HG03108 (cell line): ENCODE results near the gene SPAG17.
"Not testable (repeated sequence)": the region's sequence is repeated elsewhere in the genome, so short reads cannot be mapped to it uniquely, and the experiment has no call there.

Source experiments
- ATAC-seq: cut with Tn5 transposase; IDR thresholded peaks from one replicate; pipeline ENCODE4 v1.9.1; 2021; ENCODE audit warnings: moderate library complexity; ENCODE audit not compliant: unreplicated experiment

Gene SPAG17

DNA sequence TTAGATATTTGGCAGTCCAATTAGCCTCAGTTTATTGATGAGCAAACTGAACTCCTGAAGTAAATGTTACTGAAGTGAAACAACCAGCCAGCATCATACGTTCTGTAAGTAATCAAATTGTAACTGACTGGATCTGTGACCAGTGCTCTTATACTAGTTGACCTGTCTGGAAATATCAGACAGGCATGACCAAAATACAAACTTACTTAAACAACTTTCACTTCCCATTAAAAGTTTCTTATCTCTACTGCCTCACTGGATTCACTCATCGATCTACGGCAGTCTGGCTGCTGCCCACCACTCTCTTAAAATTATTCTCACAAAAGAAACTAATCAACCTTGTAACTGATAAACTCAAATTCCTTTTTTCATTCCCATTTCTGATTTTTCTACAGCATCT is 199.1 kb downstream of the SPAG17 start:
- no peak for ATAC-seq

DNA sequence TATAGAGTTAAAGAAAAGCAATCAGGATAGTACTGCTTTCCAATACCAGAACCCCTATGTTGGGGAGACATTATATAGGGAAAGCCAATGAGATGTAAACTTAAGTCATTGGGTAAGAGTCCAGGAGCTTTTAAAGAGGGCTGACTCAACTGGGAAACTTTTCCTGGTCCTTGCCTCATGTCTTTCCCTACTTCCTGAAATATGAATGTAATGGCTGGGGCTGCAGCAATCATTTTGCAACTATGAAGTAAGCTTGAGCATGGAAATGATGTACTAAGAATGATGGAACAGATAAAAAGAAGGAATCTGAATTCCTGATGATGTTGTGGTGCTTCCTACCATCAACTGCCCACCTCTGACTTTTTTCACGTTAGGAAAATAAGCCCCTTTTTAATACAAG is 199.8 kb downstream of the SPAG17 start:
- ATAC-seq, result no peak

GRCh38 chr1:117981455-117982192 is 203.4 kb downstream of the SPAG17 start:
- ATAC-seq, result no peak

DNA sequence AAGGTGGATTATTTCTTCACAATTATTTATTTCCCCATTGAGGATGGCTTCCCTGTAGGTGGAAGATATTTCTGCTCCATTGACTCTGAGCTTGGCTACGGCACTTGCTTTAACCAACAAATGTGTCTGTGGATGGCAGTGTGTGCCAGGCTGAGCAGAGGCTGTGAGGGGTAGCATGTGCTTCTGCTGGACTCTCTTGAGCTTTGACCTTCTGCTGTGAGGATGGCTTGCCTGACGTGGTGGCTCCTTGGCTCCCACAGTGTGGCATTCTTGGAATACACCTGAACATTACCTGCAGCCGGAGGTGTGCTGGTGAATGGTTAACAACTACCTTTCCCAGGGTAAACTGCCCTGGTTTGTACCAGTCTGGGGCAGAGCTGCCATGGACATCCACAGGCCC is 208.6 kb downstream of the SPAG17 start:
- ATAC-seq, result no peak

DNA sequence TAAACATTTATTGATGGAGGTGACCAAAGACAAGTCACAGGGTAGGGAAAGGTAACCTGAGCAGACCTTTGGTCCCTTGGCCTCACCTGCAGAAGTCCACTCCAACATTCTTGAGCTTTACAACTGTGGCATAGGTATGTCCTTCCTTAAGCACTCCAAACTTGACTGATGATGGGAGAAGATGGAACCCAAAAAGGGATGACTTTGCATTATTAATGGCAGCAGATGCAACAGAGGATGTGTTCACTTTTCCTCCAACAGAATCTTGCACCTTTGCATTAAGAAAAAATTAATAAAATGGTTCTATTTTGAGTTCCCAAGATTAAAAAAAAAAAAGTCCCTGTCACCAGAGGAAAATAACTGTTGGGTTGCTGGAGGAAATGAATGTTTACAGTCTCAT is 213.3 kb downstream of the SPAG17 start:
- ATAC-seq, result no peak

- ATAC-seq, result no peak
Observed at GRCh38 chr1:117970252-117970651, 214.8 kb downstream of the SPAG17 start.

- ATAC-seq, result no peak
Observed at GRCh38 chr1:117967881-117968280, 217.1 kb downstream of the SPAG17 start.

GRCh38 chr1:117967477-117967876 is 217.6 kb downstream of the SPAG17 start:
- ATAC-seq, result no peak

DNA sequence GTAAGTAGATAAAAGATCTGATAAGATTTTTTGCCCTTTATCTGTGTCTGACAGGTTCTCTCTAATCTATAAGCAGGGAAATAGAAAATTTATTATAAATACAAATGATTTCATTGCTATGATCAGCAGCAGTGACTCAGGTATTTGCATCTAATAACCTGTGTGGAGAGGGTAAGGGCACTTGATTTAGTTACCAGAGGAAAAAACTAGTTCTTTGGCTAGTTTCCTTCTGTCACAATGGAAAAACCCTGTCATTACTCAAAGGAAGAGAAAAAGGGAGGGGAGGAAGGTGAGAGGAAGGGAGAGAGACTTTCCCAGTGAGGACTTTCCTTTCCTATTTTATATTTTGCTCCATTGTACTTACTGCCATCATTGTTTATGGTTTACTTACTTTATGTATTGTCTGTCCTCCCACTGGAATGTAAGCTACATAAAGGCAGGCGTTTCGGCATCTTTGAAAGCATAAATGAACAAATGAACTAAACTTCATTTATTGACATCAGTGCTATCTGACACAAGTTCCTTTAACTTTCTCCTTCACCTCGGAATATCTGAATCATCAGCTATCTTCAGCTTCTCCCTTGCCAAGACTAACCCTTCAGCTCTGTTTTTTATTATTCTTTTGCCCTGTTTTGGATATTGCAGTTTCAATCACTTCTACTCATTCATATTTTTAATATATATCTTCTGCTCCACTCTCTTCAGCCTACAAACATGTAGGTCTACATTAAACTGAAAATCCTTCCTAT is 220.6 kb downstream of the SPAG17 start:
- no peak for ATAC-seq

DNA sequence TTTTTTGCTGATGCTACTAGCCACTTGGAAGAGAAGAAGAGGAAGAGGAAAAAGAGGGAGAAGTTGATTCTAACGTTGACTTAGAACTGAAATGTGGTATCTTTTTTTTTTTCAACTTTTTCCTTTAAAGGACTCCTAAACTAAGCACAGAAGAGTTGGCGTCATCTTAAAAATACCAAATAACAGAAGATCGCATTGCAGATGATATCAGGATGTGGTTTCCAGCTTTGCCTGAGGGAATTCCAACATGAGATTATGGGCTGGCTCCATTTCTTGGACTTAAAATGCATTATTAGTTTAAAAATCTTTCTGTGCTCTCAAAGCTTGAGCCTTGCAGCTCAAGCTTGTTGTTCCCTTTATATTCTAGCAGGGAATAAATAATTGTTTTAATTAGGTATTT is 225.7 kb downstream of the SPAG17 start:
- ATAC-seq, result no peak

- ATAC-seq, result no peak
Observed at GRCh38 chr1:117952386-117952785, 232.6 kb downstream of the SPAG17 start.

- no peak for ATAC-seq
Observed at GRCh38 chr1:117942293-117942692, 242.7 kb downstream of the SPAG17 start.

DNA sequence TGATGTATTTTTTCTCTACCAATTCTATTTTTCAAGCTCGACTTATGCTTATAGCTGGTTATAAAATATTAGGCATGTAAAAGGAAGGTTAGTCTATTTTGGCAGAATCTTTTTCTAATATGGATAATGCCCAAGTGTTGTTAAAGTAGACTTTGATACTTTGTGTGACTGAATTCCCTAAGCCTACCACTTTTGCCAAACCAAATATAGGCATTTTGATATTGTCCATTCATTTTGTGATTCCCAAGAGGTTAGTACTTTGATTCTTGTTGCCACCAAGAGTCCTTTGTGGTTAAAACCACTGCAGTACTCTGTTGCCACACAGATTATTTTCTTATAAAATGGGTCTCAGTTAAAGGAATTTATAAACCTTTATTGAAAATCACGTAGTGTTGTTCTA is 251.3 kb downstream of the SPAG17 start:
- ATAC-seq, result no peak

- no peak for ATAC-seq
Observed at GRCh38 chr1:117932576-117932975, 252.5 kb downstream of the SPAG17 start.

DNA sequence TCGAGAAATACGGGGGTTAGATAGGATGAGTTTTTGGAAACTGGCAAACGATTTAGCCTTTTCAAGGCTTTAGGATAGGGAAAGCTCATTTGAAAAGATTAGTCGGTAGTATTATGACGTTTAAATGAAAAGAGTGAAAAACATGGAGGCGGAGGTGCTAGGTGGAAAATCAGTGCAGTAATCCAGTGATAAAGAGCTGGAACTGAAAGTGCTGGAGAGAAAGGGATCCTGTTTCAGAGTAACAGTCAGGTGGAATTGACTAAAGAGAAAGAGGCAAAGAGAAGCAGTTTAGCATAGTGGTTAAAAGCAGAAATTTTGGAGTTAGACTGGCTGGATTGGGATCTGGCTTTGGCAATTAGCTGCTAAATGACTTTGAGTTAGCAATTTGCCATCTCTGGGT is 254.5 kb downstream of the SPAG17 start:
- no peak for ATAC-seq

GRCh38 chr1:117930173-117930447 is 254.9 kb downstream of the SPAG17 start:
- no peak for ATAC-seq

GRCh38 chr1:117929343-117930172 is 255.5 kb downstream of the SPAG17 start, which contains the start of the genes GDAP2 and WDR3:
Gene GDAP2, minus strand, starts transcription at chr1:117929621. Its CDS starts 9,264 bp downstream, at chr1:117920357.
Gene WDR3, plus strand, starts transcription at chr1:117929739. Its CDS starts 3,581 bp downstream, at chr1:117933320.
- peak; percentile 95 for ATAC-seq

DNA sequence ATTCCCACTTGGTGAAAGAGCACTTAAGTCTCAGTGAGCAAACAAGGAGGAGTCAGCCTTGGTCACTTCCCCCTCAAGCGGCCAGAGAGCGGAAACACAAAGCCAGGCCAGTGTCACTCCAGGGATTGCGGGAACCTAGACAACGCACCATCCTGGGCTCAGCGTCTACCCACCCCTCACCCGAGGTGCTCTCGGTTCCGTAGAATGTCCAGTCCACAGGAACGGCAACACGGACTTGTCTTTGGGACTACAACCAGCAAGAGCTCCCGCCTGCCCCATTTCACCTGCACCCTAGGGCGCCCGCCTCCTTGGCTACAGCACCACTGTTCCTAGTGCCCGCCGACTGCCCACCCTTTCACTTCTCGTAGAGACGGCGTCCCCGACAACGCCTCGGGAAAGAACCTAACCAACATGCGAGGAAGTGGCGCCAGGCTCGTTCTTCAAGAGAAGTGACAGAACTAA is 256.1 kb downstream of the SPAG17 start:
- ATAC-seq, result peak; percentile 44

DNA sequence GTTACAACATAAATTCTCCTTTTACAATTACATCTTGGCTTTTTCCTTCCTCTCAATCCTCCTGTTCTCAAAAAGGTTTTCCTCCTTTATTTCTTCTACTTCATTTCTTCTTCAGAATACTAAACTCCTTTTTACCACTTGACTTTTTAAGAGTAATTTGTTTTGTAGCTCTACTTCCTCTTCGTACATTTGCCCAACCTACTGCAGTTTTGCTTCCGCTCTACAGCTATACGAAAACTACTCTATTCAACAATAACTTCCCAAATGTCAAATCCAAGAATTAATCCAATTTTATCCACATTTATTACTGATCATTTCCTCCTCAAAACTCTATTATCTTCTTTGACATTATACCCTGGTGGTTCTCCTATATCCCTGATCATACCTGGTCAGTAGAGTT is 259.0 kb downstream of the SPAG17 start:
- no peak for ATAC-seq

GRCh38 chr1:117922717-117923116 is 262.3 kb downstream of the SPAG17 start:
- ATAC-seq, result not testable (repeated sequence)

DNA sequence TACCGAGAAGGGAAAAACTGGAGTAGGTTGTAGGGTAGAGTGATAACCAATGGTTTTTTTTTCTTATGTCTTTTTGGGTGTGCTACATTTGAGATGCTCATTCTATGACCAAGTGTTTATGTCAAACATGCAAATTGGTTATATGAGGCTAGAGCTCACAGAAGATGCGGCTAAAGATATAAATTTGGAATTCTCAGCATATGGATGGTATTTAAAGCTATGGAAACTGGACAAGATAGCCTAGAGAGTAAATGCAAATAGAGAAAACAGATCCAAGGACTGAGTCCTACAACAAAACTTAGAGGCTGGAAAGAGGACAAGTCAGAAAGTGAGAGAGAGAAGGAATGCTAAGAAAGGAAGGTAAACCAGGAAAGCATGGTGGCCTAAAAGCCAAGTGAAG is 263.0 kb downstream of the SPAG17 start:
- ATAC-seq, result no peak

GRCh38 chr1:117919376-117919775 is 265.7 kb downstream of the SPAG17 start:
- ATAC-seq, result no peak
